Small intestine (tissue), 7 donors: ENCODE results near the gene CROCC. TPM values are rescaled to one million over a fixed set of nuclear protein-coding genes. Genes with fewer than 3 reads are reported as not detected.
A peak's percentile ranks its signal among the peaks of the same experiment; 100 is the strongest.
"Not testable (repeated sequence)": the region's sequence is repeated elsewhere in the genome, so short reads cannot be mapped to it uniquely, and the experiment has no call there.

Experiments
- DNase-seq, 2 donors: peaks; one replicate each; pipeline versions ENCODE4 v3.0.0 to v3.0.0-alpha.2; 2013
- FAIRE-seq: peaks from 2 replicates; lab custom pipeline; 2012; peaks lifted over from hg19 to GRCh38; lab: Jason Lieb, UNC
- H3K27ac ChIP-seq, 3 donors: one replicate each; pipeline ENCODE4 v1.5.1; 2013; ENCODE audit warnings: low read length in 2 of 3, mild to moderate bottlenecking in 2 of 3, control low read depth in 1 of 3, inconsistent platforms in 1 of 3, low read depth in 1 of 3, moderate library complexity in 1 of 3
- H3K27me3 ChIP-seq, 3 donors: one replicate each; pipeline ENCODE4 v1.6.1; 2013; ENCODE audit warnings: low read length in 3 of 3, inconsistent platforms in 1 of 3; ENCODE audit not compliant: control insufficient read depth in 3 of 3, insufficient read depth in 3 of 3
- H3K36me3 ChIP-seq, 3 donors: one replicate each; pipeline ENCODE4 v1.6.1; 2013; ENCODE audit warnings: low read length in 3 of 3, inconsistent platforms in 1 of 3, low read depth in 1 of 3, mild to moderate bottlenecking in 1 of 3, moderate library complexity in 1 of 3; ENCODE audit not compliant: control insufficient read depth in 3 of 3, insufficient read depth in 2 of 3
- H3K4me1 ChIP-seq, 3 donors: one replicate each; pipeline ENCODE4 v1.6.1; 2013; ENCODE audit warnings: low read length in 2 of 3, inconsistent platforms in 1 of 3, low read depth in 1 of 3, mild to moderate bottlenecking in 1 of 3, moderate library complexity in 1 of 3; ENCODE audit not compliant: control insufficient read depth in 3 of 3, insufficient read depth in 2 of 3
- H3K4me3 ChIP-seq, 3 donors: one replicate each; pipeline ENCODE4 v1.5.1; 2013; ENCODE audit warnings: low read length in 3 of 3, control low read depth in 1 of 3, inconsistent platforms in 1 of 3, low read depth in 1 of 3, mild to moderate bottlenecking in 1 of 3, moderate library complexity in 1 of 3
- H3K9me3 ChIP-seq, 2 donors: one replicate each; pipeline ENCODE4 v1.6.1; 2013; ENCODE audit warnings: low read depth in 1 of 2, low read length in 1 of 2; ENCODE audit not compliant: control insufficient read depth in 2 of 2, insufficient read depth in 1 of 2
- WGBS, 3 donors: extraction: QIAGEN DNeasy Blood & Tissue Kit; methylation state at CpG; one replicate each; pipeline ENCODE4 v1.1.7; 2013; 5-methylcytosine and 5-hydroxymethylcytosine counted together
- polyA plus RNA-seq, 4 donors: library from polyadenylated mRNA; stranded (reverse) in 3 of 4; unstranded in 1 of 4; fragments of 200-250 nt in 3 of 4; fragments of 120-200 nt in 1 of 4; gene quantifications; one replicate each; pipeline versions ENCODE4 v1.2.1 to v1.2.3, GENCODE V29; 2013
- donor health status: healthy with polysubstance abuse.
- donor health status: control.
- donor health status: control.
- donor health status: Bipolar disorder and iron deficiency.
- donor health status: healthy.

Gene CROCC
- polyA plus RNA-seq, 4 donors, result 2.7 to 19.6 (median 10.2) TPM

- H3K27me3 ChIP-seq, H3K4me3 ChIP-seq, H3K4me1 ChIP-seq, DNase-seq, H3K9me3 ChIP-seq, H3K27ac ChIP-seq, FAIRE-seq: not testable (repeated sequence)
- H3K36me3 ChIP-seq, result peaks cover 0 to 20% (median 0%) of the 10 kb centered on the region in 3 donors
- WGBS, 3 donors, result 87 to 93% (median 93%) methylated on average over 16 of the region's 16 CpGs
Measured at GRCh38 chr1:16936580-16936979, 14.8 kb downstream of the CROCC start.

GRCh38 chr1:16938351-16939321, 16.9 kb downstream of the CROCC start:
- 68 to 88% (median 79%) methylated on average over 46 to 51 of the region's 51 CpGs for WGBS, 3 donors
- Histone ChIP-seq H3K27me3 (no peaks in the 10 kb centered on the region), H3K4me1 (no peaks in the 10 kb centered on the region), H3K36me3 (peaks cover 0 to 17% (median 0%) of the 10 kb centered on the region in 3 donors), H3K27ac (no peak overlapping the region), H3K9me3 (no peaks in the 10 kb centered on the region), H3K4me3 (no peak overlapping the region)
- DNase-seq, result no peak
- no peak for FAIRE-seq

GRCh38 chr1:16939386-16940180, 17.9 kb downstream of the CROCC start:
- not testable (repeated sequence) for H3K4me1 ChIP-seq, H3K27me3 ChIP-seq, H3K4me3 ChIP-seq, H3K9me3 ChIP-seq, FAIRE-seq, DNase-seq, H3K27ac ChIP-seq
- WGBS, 3 donors, result 95 to 96% (median 95%) methylated on average over 31 to 32 of the region's 32 CpGs
- H3K36me3 ChIP-seq, result peaks cover 0 to 20% (median 0%) of the 10 kb centered on the region in 3 donors

GRCh38 chr1:16944038-16944437, 22.3 kb downstream of the CROCC start:
- Histone ChIP-seq H3K4me1 (no peaks in the 10 kb centered on the region), H3K36me3 (peaks cover 0 to 19% (median 0%) of the 10 kb centered on the region in 3 donors), H3K27ac (no peak overlapping the region), H3K27me3 (no peaks in the 10 kb centered on the region), H3K9me3 (no peaks in the 10 kb centered on the region), H3K4me3 (no peak overlapping the region)
- 93 to 95% (median 95%) methylated on average over 16 to 19 of the region's 19 CpGs for WGBS, 3 donors
- FAIRE-seq (no peak), DNase-seq (no peak)

GRCh38 chr1:16945512-16945911, 23.8 kb downstream of the CROCC start:
- not testable (repeated sequence) for DNase-seq, FAIRE-seq, H3K9me3 ChIP-seq, H3K4me3 ChIP-seq, H3K27me3 ChIP-seq, H3K4me1 ChIP-seq, H3K27ac ChIP-seq
- H3K36me3 ChIP-seq, result peaks cover 0 to 19% (median 0%) of the 10 kb centered on the region in 3 donors
- WGBS, 3 donors, result 81 to 91% (median 87%) methylated on average over 1 to 9 of the region's 9 CpGs

- DNase-seq, H3K4me1 ChIP-seq, H3K27me3 ChIP-seq, H3K9me3 ChIP-seq, H3K27ac ChIP-seq, FAIRE-seq, H3K4me3 ChIP-seq: not testable (repeated sequence)
- H3K36me3 ChIP-seq, result peaks cover 0 to 19% (median 0%) of the 10 kb centered on the region in 3 donors
- WGBS, 3 donors, result 84 to 89% (median 89%) methylated on average over 8 to 13 of the region's 13 CpGs
Measured at GRCh38 chr1:16946185-16946584, 24.5 kb downstream of the CROCC start.

- WGBS, 3 donors, result 90 to 96% (median 92%) methylated on average over 18 to 19 of the region's 19 CpGs
- DNase-seq, result no peak
Measured at GRCh38 chr1:16946646-16947045, 24.9 kb downstream of the CROCC start.

GRCh38 chr1:16948282-16948891, 26.7 kb downstream of the CROCC start:
- H3K27me3 ChIP-seq, H3K27ac ChIP-seq: not testable (repeated sequence)
- 38 to 78% (median 47%) methylated on average over 26 of the region's 26 CpGs for WGBS, 3 donors

More at GRCh38 chr1:16946646-16947045, 24.9 kb downstream of the CROCC start:
- Histone ChIP-seq H3K9me3 (no peaks in the 10 kb centered on the region), H3K27me3 (no peaks in the 10 kb centered on the region), H3K4me3 (no peak overlapping the region), H3K27ac (no peak overlapping the region), H3K4me1 (no peaks in the 10 kb centered on the region), H3K36me3 (peaks cover 0 to 19% (median 0%) of the 10 kb centered on the region in 3 donors)
- FAIRE-seq, result no peak

More at GRCh38 chr1:16948282-16948891, 26.7 kb downstream of the CROCC start:
- not testable (repeated sequence) for FAIRE-seq, H3K4me3 ChIP-seq, H3K4me1 ChIP-seq, H3K9me3 ChIP-seq
- peaks cover 0 to 19% (median 0%) of the 10 kb centered on the region in 3 donors for H3K36me3 ChIP-seq
- peak in 1 of 2 donors; percentile 74 for DNase-seq
